Activated CD4-positive, alpha-beta memory T cell treated with anti-CD3 and anti-CD28 coated beads for 36 hours (primary cell): ENCODE measurements around the gene FAM53B. TPM values are rescaled to one million over a fixed set of nuclear protein-coding genes. Genes with fewer than 3 reads are reported as not detected.

ENCODE experiments used
- CTCF ChIA-PET: fragments of 350-600 bp; sonication (Branson Sonifier 250); formaldehyde crosslinking; loops from one replicate; lab custom pipeline; 2021; ENCODE audit warnings: antibody characterized with exemption, inconsistent platforms; lab: Charles Lee
- POLR2A ChIA-PET: fragments of 350-600 bp; sonication (Branson Sonifier 250); formaldehyde crosslinking; loops from one replicate; lab custom pipeline; 2021; ENCODE audit warnings: antibody characterized with exemption; lab: Charles Lee
- DNase-seq: peaks from one replicate; pipeline ENCODE4 v3.0.0-alpha.2; 2020
- H3K27ac Mint-ChIP-seq: one replicate; pipeline ENCODE4 v1.8.0; 2021; ENCODE audit warnings: mixed read lengths
- H3K27me3 Mint-ChIP-seq: one replicate; pipeline ENCODE4 v1.8.0; 2021; ENCODE audit warnings: mixed read lengths
- H3K36me3 Mint-ChIP-seq: one replicate; pipeline ENCODE4 v1.8.0; 2021; ENCODE audit warnings: mixed read lengths
- H3K4me1 Mint-ChIP-seq: one replicate; pipeline ENCODE4 v1.8.0; 2021; ENCODE audit warnings: low read depth, mixed read lengths
- H3K4me3 Mint-ChIP-seq: one replicate; pipeline ENCODE4 v1.8.0; 2021; ENCODE audit warnings: mild to moderate bottlenecking, mixed read lengths
- H3K9me3 Mint-ChIP-seq: one replicate; pipeline ENCODE4 v1.8.0; 2021; ENCODE audit warnings: mixed read lengths
- intact Hi-C: fragments of 100-400 bp; cut with micrococcal nuclease; formaldehyde crosslinking; loops from one replicate; pipeline ENCODE4 v1.15.1; 2023
- total RNA-seq, 2 experiments: library from RNA; stranded (reverse); gene quantifications; one replicate each; pipeline ENCODE4 v1.2.3, GENCODE V29; 2021

FAM53B gene
- total RNA-seq, 2 experiments from 2014 or later, result 25.3 to 25.5 TPM

GRCh38 chr10:124741922-124742412, 2.2 kb downstream of the FAM53B start:
- peaks cover 67% of the 10 kb centered on the region for H3K4me1 Mint-ChIP-seq

DNA sequence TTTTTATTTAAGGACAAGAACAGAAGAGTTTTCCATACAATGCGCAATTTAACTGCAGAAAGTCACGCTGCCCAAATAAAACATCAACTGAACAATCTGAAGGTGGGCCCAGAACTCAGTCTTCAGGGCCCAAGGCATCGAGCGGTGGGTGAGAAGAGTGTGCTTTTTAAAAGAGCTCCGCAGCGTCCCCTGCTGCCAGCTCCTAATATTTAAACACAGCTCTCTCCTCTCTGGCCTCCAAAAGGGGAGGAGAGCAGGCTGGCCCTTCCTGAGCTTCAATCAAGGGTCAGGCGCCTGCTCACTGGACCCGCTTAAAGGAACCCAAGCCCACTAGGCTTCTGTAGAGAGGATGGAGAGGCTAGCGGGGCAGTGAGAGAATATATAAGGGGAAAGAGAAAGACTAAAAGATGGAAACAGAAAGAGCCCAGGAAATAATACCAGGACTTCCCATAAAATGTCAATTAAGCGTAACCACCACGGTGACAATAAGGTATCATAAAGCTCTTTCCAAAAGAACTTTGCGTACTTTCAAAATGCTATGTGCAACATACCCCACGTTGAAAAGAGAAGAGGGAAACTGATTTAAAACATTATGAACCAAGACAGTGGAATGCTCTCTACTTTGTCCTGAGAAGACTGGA, 2.8 kb downstream of the FAM53B start:
- Mint-ChIP-seq H3K36me3 (peaks cover 3% of the 10 kb centered on the region), H3K9me3 (no peaks in the 10 kb centered on the region), H3K27ac (peak overlapping the region; percentile 88), H3K27me3 (no peaks in the 10 kb centered on the region), H3K4me1 (peaks cover 72% of the 10 kb centered on the region), H3K4me3 (peak overlapping the region; percentile 91)
- DNase-seq, result peak; percentile 86
- CTCF ChIA-PET, result interaction anchor here (0.6 to 4.9 kb wide), 50 partner anchors 8 to 280 kb away, joined by 3 to 127 read pairs (median 7); partner anchors contain the start of genes ABRAXAS2, EEF1AKMT2 and LHPP
- POLR2A ChIA-PET, result interaction anchor here (0.6 to 4.6 kb wide), 17 partner anchors 9 to 324 kb away, joined by 3 to 44 read pairs (median 6); no protein-coding TSS in a partner anchor
- intact Hi-C loops, result loop anchor here (1.0 to 5.0 kb wide), 12 partner anchors 8 to 279 kb away; partner anchors contain the start of genes EEF1AKMT2 and LHPP

More at GRCh38 chr10:124741922-124742412, 2.2 kb downstream of the FAM53B start:
- no peaks in the 10 kb centered on the region for H3K9me3 Mint-ChIP-seq
- peak; percentile 48 for DNase-seq
- H3K4me3 Mint-ChIP-seq, result peak overlapping the region; percentile 91
- ChIA-PET CTCF (interaction anchor here (0.6 to 4.9 kb wide), 50 partner anchors 8 to 280 kb away, joined by 3 to 127 read pairs (median 7); partner anchors contain the start of genes EEF1AKMT2 and LHPP), POLR2A (interaction anchor here (0.7 to 4.6 kb wide), 15 partner anchors 9 to 114 kb away, joined by 3 to 44 read pairs (median 6); no protein-coding TSS in a partner anchor)
- H3K27ac Mint-ChIP-seq, result peak overlapping the region; percentile 88
- intact Hi-C loops, result loop anchor here (1.0 to 5.0 kb wide), 12 partner anchors 9 to 280 kb away; partner anchors contain the start of genes EEF1AKMT2 and LHPP
- peaks cover 3% of the 10 kb centered on the region for H3K36me3 Mint-ChIP-seq
- H3K27me3 Mint-ChIP-seq, result no peaks in the 10 kb centered on the region

- Mint-ChIP-seq H3K9me3 (no peaks in the 10 kb centered on the region), H3K36me3 (peaks cover 3% of the 10 kb centered on the region), H3K27ac (peak overlapping the region; percentile 88), H3K4me1 (peaks cover 78% of the 10 kb centered on the region), H3K4me3 (peak overlapping the region; percentile 91), H3K27me3 (no peaks in the 10 kb centered on the region)
- ChIA-PET POLR2A (interaction anchor here (0.6 to 4.6 kb wide), 18 partner anchors 8 to 323 kb away, joined by 3 to 44 read pairs (median 6); no protein-coding TSS in a partner anchor), CTCF (interaction anchor here (0.6 to 4.9 kb wide), 48 partner anchors 9 to 279 kb away, joined by 3 to 127 read pairs (median 8); partner anchors contain the start of genes ABRAXAS2, EEF1AKMT2 and LHPP)
- intact Hi-C loops, result loop anchor here (1.0 to 5.0 kb wide), 12 partner anchors 7 to 278 kb away; partner anchors contain the start of genes EEF1AKMT2 and LHPP
- DNase-seq, result peak; percentile 38
Observed at GRCh38 chr10:124740369-124741280, 3.6 kb downstream of the FAM53B start.

DNA sequence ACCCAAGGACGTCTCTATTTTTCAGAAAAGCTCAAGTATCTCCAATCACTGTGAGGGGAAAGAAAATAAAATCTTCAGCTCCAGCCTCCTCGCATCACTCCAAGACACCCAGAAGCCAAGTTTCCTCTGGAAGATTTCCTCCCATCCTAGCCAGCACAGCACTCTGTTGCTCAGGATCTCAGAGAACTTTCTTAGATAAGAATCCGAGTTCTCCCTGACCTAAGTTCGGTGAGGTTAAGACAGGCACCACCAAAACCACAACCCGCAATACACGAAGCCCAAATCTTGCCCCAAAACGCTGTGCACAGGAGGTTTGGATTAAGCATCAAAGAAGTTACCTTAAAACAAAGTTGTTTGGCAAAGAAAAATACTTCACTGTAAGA, 4.2 kb downstream of the FAM53B start:
- Mint-ChIP-seq H3K36me3 (peaks cover 3% of the 10 kb centered on the region), H3K4me1 (peaks cover 78% of the 10 kb centered on the region), H3K27ac (peak overlapping the region; percentile 75), H3K4me3 (peak overlapping the region; percentile 91), H3K9me3 (no peaks in the 10 kb centered on the region), H3K27me3 (no peaks in the 10 kb centered on the region)
- ChIA-PET POLR2A (interaction anchor here (1.0 to 4.6 kb wide), 6 partner anchors 7 to 54 kb away, joined by 3 to 44 read pairs (median 10); no protein-coding TSS in a partner anchor), CTCF (interaction anchor here (0.7 to 4.9 kb wide), 18 partner anchors 8 to 210 kb away, joined by 3 to 127 read pairs (median 24); no protein-coding TSS in a partner anchor)
- peak; percentile 37 for DNase-seq
- intact Hi-C loops, result loop anchor here (2.0 to 5.0 kb wide), 5 partner anchors 43 to 278 kb away; partner anchors contain the start of genes EEF1AKMT2 and LHPP

- ChIA-PET POLR2A (interaction anchor here (1.0 to 4.6 kb wide), 4 partner anchors 16 to 53 kb away, joined by 3 to 44 read pairs (median 18); no protein-coding TSS in a partner anchor), CTCF (interaction anchor here (0.7 to 4.9 kb wide), 15 partner anchors 8 to 209 kb away, joined by 3 to 127 read pairs (median 21); no protein-coding TSS in a partner anchor)
- H3K36me3 Mint-ChIP-seq, result peaks cover 5% of the 10 kb centered on the region
- no peak for DNase-seq
- peaks cover 80% of the 10 kb centered on the region for H3K4me1 Mint-ChIP-seq
- intact Hi-C loops, result no loop called here
- H3K27ac Mint-ChIP-seq, result peak overlapping the region; percentile 75
- H3K4me3 Mint-ChIP-seq, result peak overlapping the region; percentile 91
- H3K9me3 Mint-ChIP-seq, result no peaks in the 10 kb centered on the region
- H3K27me3 Mint-ChIP-seq, result no peaks in the 10 kb centered on the region
Observed at GRCh38 chr10:124739119-124739921, 4.9 kb downstream of the FAM53B start.

DNA sequence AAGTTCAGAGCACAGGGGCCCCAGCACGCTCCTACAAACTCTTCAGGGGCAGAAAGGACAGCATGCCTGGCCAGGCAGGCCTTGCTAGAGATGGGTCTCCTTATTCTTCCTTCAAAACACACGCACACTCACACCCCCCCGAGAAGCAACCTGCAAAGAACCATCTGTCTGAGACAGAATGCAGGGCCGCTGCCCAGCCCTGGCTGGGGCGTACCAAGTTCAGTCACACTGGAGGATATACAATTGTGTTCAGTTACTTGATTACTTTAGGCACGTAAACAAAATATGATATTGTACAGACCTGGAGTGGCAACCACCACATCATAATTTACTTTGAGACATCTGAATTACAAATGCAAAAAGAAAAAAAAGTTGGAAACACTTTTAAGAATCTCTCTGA, 5.7 kb downstream of the FAM53B start:
- no peaks in the 10 kb centered on the region for H3K9me3 Mint-ChIP-seq
- H3K4me3 Mint-ChIP-seq, result no peak overlapping the region
- H3K4me1 Mint-ChIP-seq, result peaks cover 89% of the 10 kb centered on the region
- peaks cover 6% of the 10 kb centered on the region for H3K36me3 Mint-ChIP-seq
- ChIA-PET CTCF (interaction anchor here (0.7 to 4.9 kb wide), 4 partner anchors 20 to 94 kb away, joined by 3 to 127 read pairs (median 45); no protein-coding TSS in a partner anchor), POLR2A (interaction anchor here (4.6 kb wide), 1 partner anchor 15 kb away, joined by 33 read pairs; no protein-coding TSS in a partner anchor)
- peak overlapping the region; percentile 33 for H3K27ac Mint-ChIP-seq
- no peak for DNase-seq
- no peaks in the 10 kb centered on the region for H3K27me3 Mint-ChIP-seq
- intact Hi-C loops, result no loop called here

GRCh38 chr10:124737708-124738107, 6.5 kb downstream of the FAM53B start:
- ChIA-PET POLR2A (interaction anchor here (0.9 to 2.2 kb wide), 2 partner anchors 15 to 20 kb away, joined by 5 to 7 read pairs; no protein-coding TSS in a partner anchor), CTCF (interaction anchor here (1.1 to 1.4 kb wide), 2 partner anchors 15 to 19 kb away, joined by 5 read pairs; no protein-coding TSS in a partner anchor)
- peaks cover 9% of the 10 kb centered on the region for H3K36me3 Mint-ChIP-seq
- no peaks in the 10 kb centered on the region for H3K27me3 Mint-ChIP-seq
- no peak for DNase-seq
- intact Hi-C loops, result no loop called here
- no peak overlapping the region for H3K4me3 Mint-ChIP-seq
- H3K9me3 Mint-ChIP-seq, result no peaks in the 10 kb centered on the region
- peaks cover 96% of the 10 kb centered on the region for H3K4me1 Mint-ChIP-seq
- no peak overlapping the region for H3K27ac Mint-ChIP-seq

DNA sequence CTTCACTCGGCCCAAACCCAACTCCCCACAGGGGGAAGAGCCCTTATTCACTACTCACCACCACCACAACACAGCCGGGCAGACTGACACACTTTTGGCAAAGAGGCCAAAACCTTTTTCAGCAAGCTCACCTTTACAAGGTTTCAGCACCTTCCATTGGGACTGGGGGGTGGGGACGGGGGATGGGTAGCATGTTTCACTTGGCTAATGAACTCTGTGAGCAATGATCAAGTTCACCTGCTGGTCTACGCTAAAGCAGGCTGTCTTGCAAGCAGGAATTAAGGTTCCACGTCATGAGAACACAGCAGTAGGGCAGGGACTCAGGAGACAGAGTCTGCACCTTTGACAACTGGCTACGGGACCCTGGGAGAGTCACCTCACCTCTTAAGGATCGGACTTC, 7.0 kb downstream of the FAM53B start:
- DNase-seq, result no peak
- POLR2A ChIA-PET, result interaction anchor here (0.7 to 2.2 kb wide), 3 partner anchors 14 to 35 kb away, joined by 3 to 7 read pairs (median 5); no protein-coding TSS in a partner anchor

DNA sequence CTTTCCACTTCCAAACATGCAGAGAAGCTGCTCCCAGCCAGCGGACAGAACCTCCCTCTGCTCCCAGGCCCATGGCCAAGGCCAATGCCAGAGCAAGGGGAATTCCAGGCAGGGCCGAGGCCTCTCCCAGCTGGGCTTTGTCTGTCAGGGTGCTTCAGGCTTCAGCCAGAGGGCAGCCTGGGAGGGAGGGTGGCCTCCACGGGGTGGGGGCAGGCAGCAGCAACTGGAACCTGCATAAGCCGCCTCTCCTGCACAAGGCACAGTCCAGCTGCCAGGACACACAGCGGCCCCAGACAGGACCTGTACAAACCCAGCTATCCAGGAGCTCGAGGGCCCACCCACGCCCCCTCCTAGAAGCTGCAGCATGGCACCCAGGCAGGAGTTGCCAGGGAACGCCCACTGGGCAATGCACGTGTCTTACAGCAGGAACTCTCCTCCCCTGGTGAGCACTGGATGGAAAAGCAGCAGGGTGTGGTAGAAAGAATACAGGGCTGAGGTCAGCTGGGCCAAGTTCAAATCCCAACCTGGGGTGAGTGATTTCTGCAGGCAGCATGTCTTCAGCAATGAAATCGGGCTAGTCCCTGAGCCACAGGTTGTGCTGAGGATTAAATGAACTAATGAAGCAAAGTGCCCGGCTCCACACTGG, 7.6 kb downstream of the FAM53B start:
- H3K4me3 Mint-ChIP-seq, result no peak overlapping the region
- no peaks in the 10 kb centered on the region for H3K27me3 Mint-ChIP-seq
- no peak for DNase-seq
- no peaks in the 10 kb centered on the region for H3K9me3 Mint-ChIP-seq
- intact Hi-C loops, result no loop called here
- H3K4me1 Mint-ChIP-seq, result peaks cover 95% of the 10 kb centered on the region
- ChIA-PET CTCF (interaction anchor here (1.1 to 1.4 kb wide), 3 partner anchors 14 to 18 kb away, joined by 3 to 5 read pairs (median 5); no protein-coding TSS in a partner anchor), POLR2A (interaction anchor here (0.7 to 2.2 kb wide), 4 partner anchors 17 to 40 kb away, joined by 3 to 7 read pairs (median 3); no protein-coding TSS in a partner anchor)
- H3K36me3 Mint-ChIP-seq, result peaks cover 14% of the 10 kb centered on the region
- H3K27ac Mint-ChIP-seq, result no peak overlapping the region

More for the DNA sequence above, 7.0 kb downstream of the FAM53B start:
- H3K4me1 Mint-ChIP-seq, result peaks cover 95% of the 10 kb centered on the region
- H3K27ac Mint-ChIP-seq, result no peak overlapping the region
- no peaks in the 10 kb centered on the region for H3K9me3 Mint-ChIP-seq
- CTCF ChIA-PET, result interaction anchor here (1.1 to 1.4 kb wide), 2 partner anchors 14 to 18 kb away, joined by 5 read pairs; no protein-coding TSS in a partner anchor
- H3K36me3 Mint-ChIP-seq, result peaks cover 10% of the 10 kb centered on the region
- intact Hi-C loops, result no loop called here
- no peaks in the 10 kb centered on the region for H3K27me3 Mint-ChIP-seq
- H3K4me3 Mint-ChIP-seq, result no peak overlapping the region
